GM21367 (cell line): Measurements from ENCODE around the gene CELSR1.
"Not testable (repeated sequence)": the region's sequence is repeated elsewhere in the genome, so short reads cannot be mapped to it uniquely, and the experiment has no call there.

ENCODE experiments used
- ATAC-seq: cut with Tn5 transposase; IDR thresholded peaks from one replicate; pipeline ENCODE4 v1.9.1; 2021; ENCODE audit not compliant: unreplicated experiment

The CELSR1 gene

GRCh38 chr22:46407748-46408147, 129.7 kb downstream of the CELSR1 start:
- no peak for ATAC-seq

- no peak for ATAC-seq
Measured at GRCh38 chr22:46406791-46407190, 130.6 kb downstream of the CELSR1 start.

- no peak for ATAC-seq
Measured at GRCh38 chr22:46406349-46406748, 131.1 kb downstream of the CELSR1 start.

DNA sequence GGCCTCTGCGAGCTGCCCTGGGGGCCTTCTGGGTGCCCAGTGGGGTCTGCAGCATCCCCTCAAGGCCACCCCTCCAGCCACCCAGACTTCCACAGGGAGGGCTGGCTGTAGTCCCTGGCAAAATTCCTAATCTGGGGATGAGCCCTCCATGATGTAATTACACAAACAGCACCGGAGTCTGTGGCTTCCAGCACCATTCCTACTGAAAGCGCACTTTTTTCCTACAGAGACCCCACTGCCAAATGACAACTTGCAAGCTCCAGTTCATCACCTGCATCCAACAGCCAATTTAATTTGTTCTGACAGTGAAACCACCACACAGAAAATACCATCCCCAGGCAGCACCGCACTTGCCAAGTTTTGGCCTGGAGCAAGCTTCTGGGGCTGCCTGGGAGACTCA, 131.5 kb downstream of the CELSR1 start:
- no peak for ATAC-seq

DNA sequence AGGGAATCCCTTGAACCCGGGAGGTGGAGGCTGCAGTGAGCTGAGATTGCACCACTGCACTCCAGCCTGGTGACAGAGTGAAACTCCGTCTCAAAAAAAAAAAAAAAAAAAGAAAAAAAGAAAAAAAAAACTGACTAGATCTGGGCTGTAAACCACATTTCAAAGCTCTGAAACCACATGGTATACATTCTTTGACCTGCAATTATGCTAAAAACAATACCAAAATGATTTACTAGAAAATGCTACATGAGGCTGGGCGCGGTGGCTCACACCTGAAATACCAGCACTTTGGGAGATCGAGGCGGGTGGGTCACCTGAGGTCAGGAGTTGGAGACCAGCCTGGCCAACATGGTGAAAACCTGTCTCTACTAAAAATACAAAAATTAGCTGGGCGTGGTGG, 133.5 kb downstream of the CELSR1 start:
- not testable (repeated sequence) for ATAC-seq

DNA sequence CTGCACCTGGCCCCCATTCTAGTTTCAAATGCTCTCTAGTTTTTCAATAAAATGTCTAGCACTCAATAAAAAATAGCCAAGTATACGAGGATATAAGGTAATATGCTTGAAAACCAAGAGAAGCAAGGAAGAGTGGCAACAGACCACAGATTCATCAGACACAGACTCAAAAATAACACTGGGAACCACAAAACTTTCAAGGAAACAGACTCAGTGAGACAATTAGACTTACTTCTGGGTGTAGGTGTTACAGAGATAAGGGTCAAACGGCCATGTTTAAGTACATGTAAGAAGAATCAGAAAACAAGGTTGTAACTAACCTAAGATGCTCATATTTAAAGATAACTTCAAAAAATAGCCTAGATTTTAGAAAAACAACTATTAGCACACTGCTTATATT, 134.9 kb downstream of the CELSR1 start:
- no peak for ATAC-seq

DNA sequence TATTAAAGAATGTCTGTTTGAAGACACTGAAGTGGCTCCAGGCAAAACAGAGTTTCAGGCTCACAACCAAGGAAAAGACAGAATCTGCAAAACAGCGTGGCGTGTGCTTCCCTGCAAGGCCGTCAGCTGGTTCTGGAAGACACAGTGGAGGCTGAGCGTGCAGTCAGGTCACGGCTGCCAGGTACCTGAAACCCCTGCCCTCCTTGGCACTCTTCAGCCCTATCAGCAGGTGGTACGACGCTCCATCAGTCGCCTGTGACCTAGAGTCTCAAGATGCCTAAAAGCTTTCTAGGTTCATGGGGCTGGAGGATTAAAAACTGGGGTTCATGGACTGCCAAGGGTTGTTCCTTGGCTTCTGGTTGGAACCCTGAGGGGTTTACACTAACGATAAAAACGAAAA, 136.1 kb downstream of the CELSR1 start:
- ATAC-seq, result no peak

DNA sequence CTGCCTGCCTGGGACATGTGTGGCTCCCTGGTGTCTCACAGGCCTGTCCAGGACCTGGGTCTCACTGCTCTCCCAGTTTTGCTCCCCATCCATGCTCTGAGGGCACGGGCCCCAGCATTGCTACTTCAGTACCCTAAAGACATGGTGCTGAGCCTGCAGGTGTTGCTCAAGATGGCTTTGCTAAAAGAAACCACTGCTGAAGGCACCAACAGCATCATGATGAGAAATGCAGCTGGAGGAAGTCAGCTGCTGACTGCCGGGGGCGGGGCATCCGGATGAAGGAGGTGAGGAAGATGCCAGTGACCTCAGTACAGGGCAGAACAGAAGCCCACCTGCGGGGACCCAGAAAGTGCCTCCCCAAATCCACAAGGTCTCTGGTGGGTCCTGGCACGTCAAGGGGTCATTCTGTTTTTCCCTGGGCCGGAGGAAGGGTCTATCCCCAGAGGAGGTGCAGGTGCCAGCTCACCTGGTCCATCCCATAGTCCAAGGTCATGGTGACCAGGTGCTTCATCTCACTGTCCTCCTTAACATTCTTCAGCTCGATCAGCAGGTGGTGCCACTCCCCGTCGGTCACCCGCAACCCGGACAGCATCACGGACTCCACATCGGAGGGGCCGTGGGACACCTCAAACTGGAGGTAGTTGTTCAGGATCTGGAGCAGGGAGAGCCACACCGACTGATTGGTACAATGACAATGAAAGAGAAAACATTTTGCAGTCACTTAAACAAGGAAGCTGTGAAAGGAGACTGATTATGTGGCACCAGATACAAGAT, 138.0 kb downstream of the CELSR1 start:
- ATAC-seq, result no peak

DNA sequence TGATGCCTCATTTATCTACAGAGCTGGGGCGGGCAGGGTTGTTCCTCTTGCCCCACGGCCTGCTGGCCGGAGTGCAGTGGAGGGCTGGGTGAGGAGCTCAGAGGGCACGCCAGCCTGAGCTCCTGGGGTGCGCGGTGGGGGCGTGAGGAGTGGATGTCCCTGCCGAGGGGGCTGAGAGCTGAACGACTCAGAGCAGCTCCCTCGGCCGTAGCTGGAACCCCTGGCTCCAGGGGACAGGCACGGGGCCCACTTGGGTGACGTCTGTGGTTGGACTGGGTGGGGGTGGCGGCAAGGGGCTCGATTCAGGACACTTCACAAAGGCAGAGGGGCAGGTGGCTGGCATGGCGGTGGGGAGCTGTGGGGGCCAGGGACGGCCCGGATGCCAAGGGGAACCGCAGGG, 139.5 kb downstream of the CELSR1 start:
- ATAC-seq, result no peak

- no peak for ATAC-seq
Measured at GRCh38 chr22:46397514-46397913, 139.9 kb downstream of the CELSR1 start.

GRCh38 chr22:46397049-46397448, 140.4 kb downstream of the CELSR1 start:
- not testable (repeated sequence) for ATAC-seq

- ATAC-seq, result no peak
Measured at GRCh38 chr22:46395145-46395544, 142.3 kb downstream of the CELSR1 start.

- no peak for ATAC-seq
Measured at GRCh38 chr22:46394622-46395021, 142.8 kb downstream of the CELSR1 start.

- no peak for ATAC-seq
Measured at GRCh38 chr22:46393873-46394272, 143.5 kb downstream of the CELSR1 start.

- ATAC-seq, result no peak
Measured at GRCh38 chr22:46392137-46392844, 145.1 kb downstream of the CELSR1 start.

- no peak for ATAC-seq
Measured at GRCh38 chr22:46391486-46392136, 145.8 kb downstream of the CELSR1 start.

- no peak for ATAC-seq
Measured at GRCh38 chr22:46390652-46391301, 146.6 kb downstream of the CELSR1 start.

GRCh38 chr22:46390105-46390651, 147.2 kb downstream of the CELSR1 start:
- no peak for ATAC-seq

DNA sequence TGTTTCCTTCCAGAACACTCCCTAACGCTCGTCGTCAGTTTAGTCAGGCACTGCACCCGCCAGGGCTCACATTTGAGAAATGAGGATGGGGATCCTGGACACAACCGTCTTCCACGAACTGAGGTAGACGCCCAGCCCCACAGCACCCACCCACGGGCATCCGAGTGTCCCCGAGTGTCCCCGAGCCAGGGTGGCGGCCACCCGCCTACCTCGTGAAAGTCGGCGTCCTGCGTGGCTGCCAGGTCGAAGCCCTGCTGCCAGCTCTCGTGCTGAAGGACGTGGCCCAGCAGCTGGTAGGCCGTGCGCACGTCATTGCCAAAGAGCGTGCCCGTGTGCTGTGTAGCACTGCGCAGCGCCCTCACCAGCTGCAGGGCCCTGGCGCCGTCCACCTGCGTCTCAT, 148.3 kb downstream of the CELSR1 start:
- no peak for ATAC-seq

GRCh38 chr22:46388647-46389046, 148.8 kb downstream of the CELSR1 start:
- no peak for ATAC-seq

DNA sequence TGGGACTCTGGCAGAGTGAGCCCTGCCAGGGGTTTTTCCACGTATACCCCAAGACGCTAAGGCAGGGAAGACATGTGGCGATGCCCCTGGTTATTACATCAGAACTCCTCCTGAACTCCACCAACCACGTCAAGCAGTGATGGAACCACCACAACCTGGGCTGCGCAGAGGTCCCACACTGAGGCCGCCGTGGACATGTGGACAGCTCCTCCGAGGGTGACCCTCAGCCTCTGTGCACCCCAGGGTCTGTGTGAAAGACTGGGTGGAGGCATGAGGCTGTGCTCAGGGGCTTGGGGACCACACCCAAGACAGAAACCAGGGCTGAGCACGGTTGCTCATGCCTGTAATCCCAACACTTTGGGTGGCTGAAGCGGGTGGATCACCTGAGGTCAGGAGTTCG, 149.7 kb downstream of the CELSR1 start:
- no peak for ATAC-seq
